HG02938 (cell line): ENCODE measurements around the gene RAET1L.
A peak's percentile ranks its signal among the peaks of the same experiment; 100 is the strongest.
"Not testable (repeated sequence)": the region's sequence is repeated elsewhere in the genome, so short reads cannot be mapped to it uniquely, and the experiment has no call there.

ENCODE experiments used
- ATAC-seq: cut with Tn5 transposase; IDR thresholded peaks from one replicate; pipeline ENCODE4 v1.9.1; 2021; ENCODE audit warnings: mild to moderate bottlenecking, moderate library complexity; ENCODE audit not compliant: unreplicated experiment

Gene RAET1L

GRCh38 chr6:150025201-150025917 lies at the start of gene RAET1L:
Gene RAET1L (minus strand): TSS chr6:150025532. CDS start chr6:150025471, 61 bp downstream.
- no peak for ATAC-seq

GRCh38 chr6:150075034-150075421 lies 49.7 kb upstream of the RAET1L start:
- ATAC-seq: no peak

GRCh38 chr6:150074396-150075033 lies 49.2 kb upstream of the RAET1L start:
- not testable (repeated sequence) for ATAC-seq

GRCh38 chr6:150072201-150072600 lies 46.9 kb upstream of the RAET1L start:
- no peak for ATAC-seq

GRCh38 chr6:150070236-150070818 lies 45.0 kb upstream of the RAET1L start:
- no peak for ATAC-seq

- no peak for ATAC-seq
Observed at GRCh38 chr6:150069706-150070105, 44.4 kb upstream of the RAET1L start.

- ATAC-seq: peak; percentile 68
Observed at GRCh38 chr6:150068720-150069648, 43.7 kb upstream of the RAET1L start, which contains the start of gene ULBP3. Gene ULBP3 (minus strand): TSS chr6:150069121. CDS start chr6:150069066, 55 bp downstream.

- no peak for ATAC-seq
Observed at GRCh38 chr6:150068151-150068550, 42.8 kb upstream of the RAET1L start.

GRCh38 chr6:150065083-150065482 lies 39.8 kb upstream of the RAET1L start:
- no peak for ATAC-seq

GRCh38 chr6:150063640-150064039 lies 38.3 kb upstream of the RAET1L start:
- ATAC-seq: no peak

GRCh38 chr6:150059973-150060372 lies 34.6 kb upstream of the RAET1L start:
- not testable (repeated sequence) for ATAC-seq

- ATAC-seq: no peak
Observed at GRCh38 chr6:150058986-150059385, 33.7 kb upstream of the RAET1L start.

GRCh38 chr6:150058231-150058792 lies 33.0 kb upstream of the RAET1L start:
- no peak for ATAC-seq

GRCh38 chr6:150057501-150057951 lies 32.2 kb upstream of the RAET1L start:
- no peak for ATAC-seq

GRCh38 chr6:150056916-150057315 lies 31.6 kb upstream of the RAET1L start:
- ATAC-seq: no peak

- no peak for ATAC-seq
Observed at GRCh38 chr6:150056156-150056555, 30.8 kb upstream of the RAET1L start.

GRCh38 chr6:150055131-150055530 lies 29.8 kb upstream of the RAET1L start:
- no peak for ATAC-seq

- no peak for ATAC-seq
Observed at GRCh38 chr6:150053450-150053849, 28.1 kb upstream of the RAET1L start.

GRCh38 chr6:150050846-150051245 lies 25.5 kb upstream of the RAET1L start:
- ATAC-seq: no peak

GRCh38 chr6:150048099-150048498 lies 22.8 kb upstream of the RAET1L start:
- no peak for ATAC-seq

GRCh38 chr6:150046943-150047342 lies 21.6 kb upstream of the RAET1L start:
- ATAC-seq: no peak
